Immature natural killer cell (primary cell): ENCODE measurements around the gene EFTUD2. TPM values are rescaled to one million over a fixed set of nuclear protein-coding genes. Genes with fewer than 3 reads are reported as not detected.

Experiments
- DNase-seq, 3 donors: peaks; one replicate each; pipeline ENCODE4 v3.0.0; 2022; ENCODE audit warnings: mixed read lengths in 1 of 3
- H3K27ac Mint-ChIP-seq, 6 donors: one replicate each; pipeline ENCODE4 v1.8.0; 2020; ENCODE audit warnings: mixed read lengths in 6 of 6, mild to moderate bottlenecking in 5 of 6, inconsistent platforms in 4 of 6, moderate library complexity in 3 of 6
- H3K27me3 Mint-ChIP-seq, 3 donors: one replicate each; pipeline ENCODE4 v1.8.0; 2020 to 2021; ENCODE audit warnings: low read depth in 3 of 3, mild to moderate bottlenecking in 3 of 3, mixed read lengths in 3 of 3, moderate library complexity in 3 of 3, inconsistent platforms in 1 of 3
- H3K36me3 Mint-ChIP-seq, 3 donors: one replicate each; pipeline ENCODE4 v1.8.0; 2020; ENCODE audit warnings: mixed read lengths in 3 of 3, inconsistent platforms in 2 of 3, mild to moderate bottlenecking in 2 of 3
- H3K4me1 Mint-ChIP-seq, 2 donors: one replicate each; pipeline ENCODE4 v1.8.0; 2020; ENCODE audit warnings: inconsistent platforms in 2 of 2, mild to moderate bottlenecking in 2 of 2, mixed read lengths in 2 of 2, moderate library complexity in 1 of 2
- H3K4me3 Mint-ChIP-seq, 5 donors: one replicate each; pipeline ENCODE4 v1.8.0; 2020; ENCODE audit warnings: mild to moderate bottlenecking in 5 of 5, mixed read lengths in 5 of 5, inconsistent platforms in 3 of 5, moderate library complexity in 3 of 5
- H3K9me3 Mint-ChIP-seq, 6 donors: one replicate each; pipeline ENCODE4 v1.8.0; 2020; ENCODE audit warnings: mild to moderate bottlenecking in 6 of 6, mixed read lengths in 6 of 6, inconsistent platforms in 4 of 6, moderate library complexity in 3 of 6
- polyA plus RNA-seq, 3 donors: library from polyadenylated mRNA; unstranded; fragments of 300-500 nt; fragmentation: Illumina TruSeq; gene quantifications; one replicate each; pipeline ENCODE4 v1.2.3, GENCODE V29; 2021

EFTUD2 gene
- polyA plus RNA-seq, 3 donors from 2014 or later, result 76.5 to 109 (median 101) TPM

GRCh38 chr17:44804302-44805089 is 94.7 kb downstream of the EFTUD2 start:
- no peak overlapping the region for H3K4me3 Mint-ChIP-seq
- no peak for DNase-seq
- no peak overlapping the region for H3K27ac Mint-ChIP-seq
- H3K9me3 Mint-ChIP-seq, result no peaks in the 10 kb centered on the region
- H3K27me3 Mint-ChIP-seq, result peaks cover 1 to 6% (median 4%) of the 10 kb centered on the region in 3 donors
- H3K4me1 Mint-ChIP-seq, result no peaks in the 10 kb centered on the region
- H3K36me3 Mint-ChIP-seq, result no peaks in the 10 kb centered on the region

GRCh38 chr17:44801880-44802279 is 97.4 kb downstream of the EFTUD2 start:
- Mint-ChIP-seq H3K27ac (no peak overlapping the region), H3K9me3 (no peaks in the 10 kb centered on the region), H3K4me3 (no peak overlapping the region), H3K36me3 (no peaks in the 10 kb centered on the region), H3K27me3 (peaks cover under 1 to 6% (median 2%) of the 10 kb centered on the region in 3 donors), H3K4me1 (no peaks in the 10 kb centered on the region)
- no peak for DNase-seq

Other genes starting within 250 kb of the EFTUD2 start
- under 1 TPM; 0.08 to 0.57 (median 0.14) TPM for gene MEIOC, start 243.0 kb downstream of the EFTUD2 start, polyA plus RNA-seq
- gene CCDC43, start 209.7 kb downstream of the EFTUD2 start, polyA plus RNA-seq, result 10 to 100 TPM in 2 of 3 donors, 1 to 10 TPM in 1; 9.7 to 19.6 (median 11.4) TPM
- gene DBF4B, start 190.8 kb downstream of the EFTUD2 start, polyA plus RNA-seq, result 1 to 10 TPM in 1 of 3 donors, under 1 TPM in 1, not detected in 1; 0.52 to 1.1 TPM
- gene ADAM11, start 140.5 kb downstream of the EFTUD2 start, polyA plus RNA-seq, result not detected
- not detected for gene GJC1, start 69.2 kb downstream of the EFTUD2 start, polyA plus RNA-seq
- gene HIGD1B, start 51.6 kb downstream of the EFTUD2 start, polyA plus RNA-seq, result not detected
- gene GFAP, start 16.1 kb upstream of the EFTUD2 start, polyA plus RNA-seq, result 1 to 10 TPM in 1 of 3 donors, not detected in 2; 1.1 TPM
- gene KIF18B, start 48.3 kb upstream of the EFTUD2 start, polyA plus RNA-seq, result under 1 TPM in 1 of 3 donors, not detected in 2; 0.37 TPM
- gene C1QL1, start 68.9 kb upstream of the EFTUD2 start, polyA plus RNA-seq, result under 1 TPM in 1 of 3 donors, not detected in 2; 0.20 TPM
- gene DCAKD, start 152.2 kb upstream of the EFTUD2 start, polyA plus RNA-seq, result 10 to 100 TPM in 1 of 3 donors, 1 to 10 TPM in 2; 8.3 to 22.9 (median 9.3) TPM
- gene NMT1, start 161.9 kb upstream of the EFTUD2 start, polyA plus RNA-seq, result 10 to 100 TPM; 53.8 to 74.1 (median 69.9) TPM
- under 1 TPM in 1 of 3 donors, not detected in 2; 0.75 TPM for gene PLCD3, start 233.1 kb upstream of the EFTUD2 start, polyA plus RNA-seq
- 10 to 100 TPM in 2 of 3 donors, 1 to 10 TPM in 1; 7.9 to 11.2 (median 10.4) TPM for gene ACBD4, start 236.2 kb upstream of the EFTUD2 start, polyA plus RNA-seq
- gene HEXIM1, start 249.0 kb upstream of the EFTUD2 start, polyA plus RNA-seq, result 1 to 10 TPM; 1.1 to 7.2 (median 3.0) TPM